HG03196 (cell line): ENCODE results near the gene IL1R2.

ENCODE experiments used
- ATAC-seq: cut with Tn5 transposase; IDR thresholded peaks from one replicate; pipeline ENCODE4 v1.9.1; 2021; ENCODE audit not compliant: unreplicated experiment

Gene IL1R2

GRCh38 chr2:101991721-101992145 lies at the start of gene IL1R2:
IL1R2 (plus strand) TSS chr2:101991960; CDS start chr2:102008576, 16,616 bp downstream.
- ATAC-seq: no peak

GRCh38 chr2:101942851-101943250 lies 48.9 kb upstream of the IL1R2 start:
- no peak for ATAC-seq

GRCh38 chr2:101946372-101947039 lies 45.3 kb upstream of the IL1R2 start:
- ATAC-seq: no peak

GRCh38 chr2:101947374-101947773 lies 44.4 kb upstream of the IL1R2 start:
- ATAC-seq: no peak

GRCh38 chr2:101948625-101949155 lies 43.1 kb upstream of the IL1R2 start:
- ATAC-seq: no peak

GRCh38 chr2:101949304-101949703 lies 42.5 kb upstream of the IL1R2 start:
- no peak for ATAC-seq

GRCh38 chr2:101951296-101951695 lies 40.5 kb upstream of the IL1R2 start:
- no peak for ATAC-seq

GRCh38 chr2:101952551-101952950 lies 39.2 kb upstream of the IL1R2 start:
- ATAC-seq: no peak

- no peak for ATAC-seq
Measured at GRCh38 chr2:101956465-101957438, 35.0 kb upstream of the IL1R2 start.

GRCh38 chr2:101958061-101958460 lies 33.7 kb upstream of the IL1R2 start:
- ATAC-seq: no peak

GRCh38 chr2:101960819-101961337 lies 30.9 kb upstream of the IL1R2 start:
- ATAC-seq: no peak

GRCh38 chr2:101961338-101962191 lies 30.2 kb upstream of the IL1R2 start:
- no peak for ATAC-seq

- no peak for ATAC-seq
Measured at GRCh38 chr2:101962309-101962708, 29.5 kb upstream of the IL1R2 start.

GRCh38 chr2:101963198-101963597 lies 28.6 kb upstream of the IL1R2 start:
- ATAC-seq: no peak

- no peak for ATAC-seq
Measured at GRCh38 chr2:101967826-101968513, 23.8 kb upstream of the IL1R2 start.

- ATAC-seq: no peak
Measured at GRCh38 chr2:101969723-101970122, 22.0 kb upstream of the IL1R2 start.

GRCh38 chr2:101970901-101971300 lies 20.9 kb upstream of the IL1R2 start:
- no peak for ATAC-seq

- ATAC-seq: no peak
Measured at GRCh38 chr2:101971836-101972235, 19.9 kb upstream of the IL1R2 start.

- ATAC-seq: no peak
Measured at GRCh38 chr2:101972621-101973434, 18.9 kb upstream of the IL1R2 start.
